Spleen (tissue), 11 donors: ENCODE results near the gene MGMT. TPM values are rescaled to one million over a fixed set of nuclear protein-coding genes. Genes with fewer than 3 reads are reported as not detected.

ENCODE experiments used
- DNase-seq: peaks from one replicate; pipeline ENCODE4 v3.0.0-alpha.2; 2020
- H3K27ac ChIP-seq, 8 donors: fragments of 200-600 bp; sonication (generic) in 7 of 8; 1 replicate in 4 of 8; 2 replicates in 4 of 8; pipeline versions ENCODE4 v1.5.0 to v1.8.0; 2016 to 2021; ENCODE audit warnings: inconsistent platforms in 4 of 8, mild to moderate bottlenecking in 4 of 8, moderate library complexity in 1 of 8
- H3K27me3 ChIP-seq, 7 donors: fragments of 200-600 bp; sonication (generic) in 6 of 7; replicated peaks in 1 of 7; 1 replicate in 4 of 7; 2 replicates in 3 of 7; pipeline versions ENCODE4 v1.5.0 to v1.8.0; 2016 to 2021; ENCODE audit warnings: inconsistent platforms in 3 of 7, mild to moderate bottlenecking in 1 of 7
- H3K36me3 ChIP-seq, 6 donors: fragments of 200-600 bp; sonication (generic) in 5 of 6; 1 replicate in 4 of 6; 2 replicates in 2 of 6; pipeline versions ENCODE4 v1.5.0 to v1.8.0; 2016 to 2021; ENCODE audit warnings: inconsistent platforms in 2 of 6
- H3K4me1 ChIP-seq, 6 donors: fragments of 200-600 bp; sonication (generic) in 5 of 6; 1 replicate in 3 of 6; 2 replicates in 3 of 6; pipeline versions ENCODE4 v1.5.0 to v1.8.0; 2016 to 2021; ENCODE audit warnings: inconsistent platforms in 3 of 6
- H3K4me3 ChIP-seq, 8 donors: fragments of 200-600 bp; sonication (generic) in 7 of 8; 1 replicate in 4 of 8; 2 replicates in 4 of 8; pipeline versions ENCODE4 v1.5.0 to v1.8.0; 2016 to 2021; ENCODE audit warnings: inconsistent platforms in 4 of 8, mild to moderate bottlenecking in 4 of 8, moderate library complexity in 2 of 8
- H3K9me3 ChIP-seq, 8 donors: fragments of 200-600 bp; sonication (generic) in 7 of 8; 1 replicate in 4 of 8; 2 replicates in 4 of 8; pipeline versions ENCODE4 v1.5.0 to v1.8.0; 2016 to 2021; ENCODE audit warnings: inconsistent platforms in 4 of 8
- POLR2A ChIP-seq, 3 donors: fragments of 450-650 bp; IDR thresholded peaks; one replicate each; pipeline ENCODE4 v1.5.1; 2017; ENCODE audit warnings: antibody characterized with exemption in 3 of 3, mild to moderate bottlenecking in 1 of 3
- POLR2AphosphoS5 ChIP-seq, 3 donors: sonication (generic); formaldehyde crosslinking; IDR thresholded peaks; one replicate each; pipeline ENCODE4 v1.5.1; 2017; ENCODE audit warnings: antibody characterized with exemption in 3 of 3
- WGBS, 5 donors: extraction: QIAGEN DNeasy Blood & Tissue Kit in 3 of 5; methylation state at CpG; one replicate each; pipeline versions ENCODE4 v1.1.5 to v1.1.7; 2013 to 2018; 5-methylcytosine and 5-hydroxymethylcytosine counted together
- intact Hi-C: fragments of 100-400 bp; cut with DNase I; formaldehyde crosslinking; loops from one replicate; pipeline ENCODE4 v1.15.0; 2023; ENCODE audit warnings: low total_unique reads
- polyA plus RNA-seq, 3 donors: library from polyadenylated mRNA; stranded (reverse); fragments of 200-250 nt; gene quantifications; one replicate each; pipeline ENCODE4 v1.2.1, GENCODE V29; 2013
- total RNA-seq, 7 donors: library from RNA; depleted of rRNA in 3 of 7; stranded (reverse); fragments of >200 nt in 3 of 7; fragmentation: NEBNext Ultra II Directional in 4 of 7; extraction: Animal tissue kit (Norgen Biotek cat#: 25700) in 4 of 7; gene quantifications; one replicate each; pipeline versions ENCODE4 v1.1.0 to v1.2.1, GENCODE V29; 2016 to 2021
- TF ChIP-seq, protein P1 (sequence below), 11 experiments: fragments of 200-600 bp in 7 of 11; fragments of 450-650 bp in 4 of 11; sonication (generic) in 4 of 11; IDR thresholded peaks in 8 of 11; conservative IDR thresholded peaks in 3 of 11; 1 replicate in 7 of 11; 2 replicates in 4 of 11; pipeline versions ENCODE4 v1.4.0 to v1.8.0; 2016 to 2021; ENCODE audit warnings: antibody characterized with exemption in 11 of 11, inconsistent platforms in 4 of 11, mild to moderate bottlenecking in 1 of 11
- donor health status: healthy with polysubstance abuse.
- donor health status: DM: no; HTN: no; CAD: no; lungs with moderate emphysema.
- donor health status: DM: no; HTN: no; CAD: no.
- donor health status: Bipolar disorder and iron deficiency.
- donor health status: healthy.
- donor health status: DM: no; HTN: no; CAD: no.
- donor health status: DM: yes; HTN: yes; CAD: no.

MGMT gene
- total and polyA plus RNA-seq, 10 donors = 14.3 to 33.4 (median 21.7) TPM

DNA sequence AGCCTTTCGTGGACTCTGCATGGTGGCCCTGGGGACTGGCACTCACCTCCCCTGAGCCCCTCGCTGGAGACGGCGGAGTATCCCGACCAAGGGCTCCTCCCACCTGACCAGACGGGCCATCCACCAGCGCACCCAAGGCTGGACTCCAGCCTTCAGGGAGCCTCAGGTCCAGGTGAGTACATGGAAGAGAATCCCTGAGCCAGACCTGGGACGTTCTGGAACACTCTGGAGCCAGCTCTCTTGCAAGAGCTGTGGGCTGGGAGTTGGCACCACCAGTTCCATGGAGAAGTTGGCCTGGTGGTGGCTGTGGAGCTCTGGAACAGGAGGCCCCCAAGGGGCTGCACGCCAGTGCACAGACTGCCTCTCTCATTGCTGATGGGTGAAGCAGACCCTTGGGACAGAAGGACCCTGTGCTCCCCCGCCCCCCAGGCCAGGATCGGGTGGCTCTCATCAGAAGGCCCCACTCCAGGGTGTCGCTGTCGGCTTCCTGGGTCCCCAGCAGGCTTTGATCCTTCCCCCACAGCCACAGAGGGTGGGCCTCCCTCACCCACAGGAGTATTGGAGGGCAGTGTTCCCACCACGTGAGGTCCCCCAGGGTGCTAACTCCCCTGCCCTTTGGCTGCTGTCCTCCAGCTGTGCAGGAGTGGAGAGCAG, 307.2 kb downstream of the MGMT start:
- Histone ChIP-seq H3K4me3 (no peak overlapping the region), H3K36me3 (peaks cover 0 to 30% (median 9%) of the 10 kb centered on the region in 6 donors), H3K4me1 (no peaks in the 10 kb centered on the region), H3K9me3 (peaks cover 0 to 16% (median 2%) of the 10 kb centered on the region in 8 donors), H3K27me3 (no peaks in the 10 kb centered on the region), H3K27ac (no peak overlapping the region)
- intact Hi-C loops = no loop called here
- 86 to 95% (median 91%) methylated on average over 4 to 14 of the region's 14 CpGs for WGBS, 5 donors
- DNase-seq = peak; percentile 72
- no peak for TF ChIP-seq POLR2AphosphoS5 (IDR thresholded peaks at IDR 0.05)
- TF ChIP-seq POLR2A (IDR thresholded peaks at IDR 0.05) = no peak
- TF ChIP-seq, protein P1, sequence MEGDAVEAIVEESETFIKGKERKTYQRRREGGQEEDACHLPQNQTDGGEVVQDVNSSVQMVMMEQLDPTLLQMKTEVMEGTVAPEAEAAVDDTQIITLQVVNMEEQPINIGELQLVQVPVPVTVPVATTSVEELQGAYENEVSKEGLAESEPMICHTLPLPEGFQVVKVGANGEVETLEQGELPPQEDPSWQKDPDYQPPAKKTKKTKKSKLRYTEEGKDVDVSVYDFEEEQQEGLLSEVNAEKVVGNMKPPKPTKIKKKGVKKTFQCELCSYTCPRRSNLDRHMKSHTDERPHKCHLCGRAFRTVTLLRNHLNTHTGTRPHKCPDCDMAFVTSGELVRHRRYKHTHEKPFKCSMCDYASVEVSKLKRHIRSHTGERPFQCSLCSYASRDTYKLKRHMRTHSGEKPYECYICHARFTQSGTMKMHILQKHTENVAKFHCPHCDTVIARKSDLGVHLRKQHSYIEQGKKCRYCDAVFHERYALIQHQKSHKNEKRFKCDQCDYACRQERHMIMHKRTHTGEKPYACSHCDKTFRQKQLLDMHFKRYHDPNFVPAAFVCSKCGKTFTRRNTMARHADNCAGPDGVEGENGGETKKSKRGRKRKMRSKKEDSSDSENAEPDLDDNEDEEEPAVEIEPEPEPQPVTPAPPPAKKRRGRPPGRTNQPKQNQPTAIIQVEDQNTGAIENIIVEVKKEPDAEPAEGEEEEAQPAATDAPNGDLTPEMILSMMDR (IDR thresholded peaks at IDR 0.05 in 8 of 11, conservative IDR thresholded peaks at IDR 0.05 in 3 of 11) = no peak

DNA sequence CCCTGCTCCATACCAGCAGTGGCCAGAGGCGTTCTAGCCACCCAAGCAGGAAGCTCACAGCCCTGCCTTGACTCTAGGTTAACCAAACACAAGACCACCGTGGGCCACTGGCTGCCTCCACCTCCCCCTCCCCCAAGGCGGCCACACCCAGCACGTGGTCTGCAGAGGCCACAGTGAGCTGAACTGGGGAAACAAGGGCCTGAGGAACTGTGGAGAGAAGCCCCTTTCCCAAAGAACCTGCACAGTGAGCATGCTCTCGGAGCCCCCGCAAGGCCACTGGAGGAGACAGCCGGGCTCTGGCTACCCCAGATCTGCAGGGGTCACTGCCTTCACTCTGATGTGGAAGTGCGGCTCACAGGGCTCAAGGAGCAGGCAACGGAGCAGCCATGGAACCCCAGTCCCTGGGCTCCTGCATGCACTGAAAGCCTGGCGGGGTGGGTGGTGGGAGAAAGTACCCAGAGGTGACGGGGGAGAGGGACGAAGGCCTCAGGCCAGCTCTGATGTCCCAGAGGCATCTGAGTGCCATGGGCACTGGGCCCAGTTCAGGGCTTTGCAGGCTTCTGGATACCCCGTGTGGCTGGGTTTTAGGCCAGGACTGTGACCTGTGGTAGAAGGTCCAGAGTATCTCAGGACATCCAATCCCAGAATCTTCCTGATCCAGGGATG, 307.8 kb downstream of the MGMT start:
- Histone ChIP-seq H3K27ac (no peak overlapping the region), H3K9me3 (peaks cover 0 to 18% (median 2%) of the 10 kb centered on the region in 8 donors), H3K27me3 (no peaks in the 10 kb centered on the region), H3K4me3 (no peak overlapping the region), H3K36me3 (peaks cover 0 to 23% (median 2%) of the 10 kb centered on the region in 6 donors), H3K4me1 (no peaks in the 10 kb centered on the region)
- DNase-seq = peak; percentile 71
- WGBS, 5 donors = 82 to 89% (median 86%) methylated on average over 10 to 13 of the region's 13 CpGs
- intact Hi-C loops = no loop called here
- TF ChIP-seq POLR2A (IDR thresholded peaks at IDR 0.05) = no peak
- TF ChIP-seq, protein P1 (IDR thresholded peaks at IDR 0.05 in 8 of 11, conservative IDR thresholded peaks at IDR 0.05 in 3 of 11) = no peak
- no peak for TF ChIP-seq POLR2AphosphoS5 (IDR thresholded peaks at IDR 0.05)

DNA sequence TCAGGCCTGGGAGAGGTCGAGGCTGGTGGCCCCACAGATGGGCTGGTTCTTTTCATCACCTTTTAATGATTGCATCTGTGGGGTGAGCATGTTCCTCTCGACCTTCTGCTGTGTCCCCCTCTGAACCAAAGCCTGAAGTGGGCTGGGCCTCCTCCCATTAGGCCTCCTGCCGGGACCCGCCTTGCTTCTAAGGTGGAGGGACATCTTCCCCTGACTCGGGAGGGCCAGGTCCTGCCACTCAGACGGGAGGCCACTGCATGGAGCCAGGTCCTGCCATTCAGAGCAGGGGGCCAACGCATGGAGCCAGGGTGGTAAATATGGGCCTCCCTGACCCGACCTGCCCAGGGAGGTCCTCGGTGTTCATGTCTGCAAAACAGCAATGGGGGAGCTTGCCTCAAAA, 308.6 kb downstream of the MGMT start:
- Histone ChIP-seq H3K27me3 (no peaks in the 10 kb centered on the region), H3K36me3 (peaks cover 0 to 17% (median 2%) of the 10 kb centered on the region in 6 donors), H3K4me3 (no peak overlapping the region), H3K4me1 (no peaks in the 10 kb centered on the region), H3K27ac (no peak overlapping the region), H3K9me3 (peaks cover 0 to 18% (median 2%) of the 10 kb centered on the region in 8 donors)
- 83 to 88% (median 85%) methylated on average over 9 of the region's 9 CpGs for WGBS, 5 donors
- TF ChIP-seq POLR2A (IDR thresholded peaks at IDR 0.05) = no peak
- no peak for TF ChIP-seq POLR2AphosphoS5 (IDR thresholded peaks at IDR 0.05)
- TF ChIP-seq, protein P1 (IDR thresholded peaks at IDR 0.05 in 8 of 11, conservative IDR thresholded peaks at IDR 0.05 in 3 of 11) = no peak
- DNase-seq = peak; percentile 62
- intact Hi-C loops = no loop called here

DNA sequence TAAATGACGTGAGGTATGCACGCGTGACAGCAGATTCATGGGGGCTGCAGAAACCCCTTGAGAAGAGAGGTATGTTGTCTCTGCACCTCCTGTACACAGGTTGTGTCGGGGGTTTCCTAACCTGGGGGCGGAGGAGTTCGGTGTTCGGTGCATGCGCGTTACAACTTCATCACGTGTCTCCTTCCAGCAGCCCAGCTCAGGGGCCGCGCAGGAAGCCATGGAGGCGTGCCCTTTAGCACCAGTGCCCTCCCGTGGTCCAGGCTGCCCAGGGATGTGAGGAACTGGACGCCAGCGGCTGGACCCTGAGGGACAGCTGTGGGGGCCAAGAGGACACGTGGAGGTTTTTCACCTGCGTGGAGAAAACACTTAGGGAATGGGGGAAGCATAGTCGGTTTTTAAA, 310.6 kb downstream of the MGMT start:
- H3K27ac ChIP-seq = no peak overlapping the region
- TF ChIP-seq POLR2AphosphoS5 (IDR thresholded peaks at IDR 0.05) (no peak), POLR2A (IDR thresholded peaks at IDR 0.05) (no peak)
- TF ChIP-seq, protein P1 (IDR thresholded peaks at IDR 0.05 in 8 of 11, conservative IDR thresholded peaks at IDR 0.05 in 3 of 11) = no peak
- H3K9me3 ChIP-seq = peaks cover 0 to 18% (median 2%) of the 10 kb centered on the region in 8 donors
- no peaks in the 10 kb centered on the region for H3K4me1 ChIP-seq
- 92 to 95% (median 94%) methylated on average over 19 of the region's 19 CpGs for WGBS, 5 donors
- H3K4me3 ChIP-seq = no peak overlapping the region
- peaks cover 0 to 8% (median 0%) of the 10 kb centered on the region in 6 donors for H3K36me3 ChIP-seq
- intact Hi-C loops = no loop called here
- DNase-seq = peak; percentile 54
- H3K27me3 ChIP-seq = no peaks in the 10 kb centered on the region
